Heart left ventricle (tissue), 16 donors: ENCODE data around the gene SLC7A14. TPM values are rescaled to one million over a fixed set of nuclear protein-coding genes. Genes with fewer than 3 reads are reported as not detected.

Experiments used
- ATAC-seq, 4 donors: fragments of 200-7000 bp; cut with Tn5 transposase; one replicate each; pipeline ENCODE4 v1.9.1; 2020 to 2022; ENCODE audit warnings: moderate library complexity in 4 of 4, mild to moderate bottlenecking in 3 of 4, moderate number of reproducible peaks in 1 of 4
- DNase-seq, 5 donors: peaks; one replicate each; pipeline ENCODE4 v3.0.0-alpha.2; 2020
- H3K27ac ChIP-seq, 12 donors: fragments of 200-600 bp; sonication (generic) in 4 of 12; one replicate each; pipeline versions ENCODE4 v1.5.0 to v1.8.0; 2016 to 2022; ENCODE audit warnings: mild to moderate bottlenecking in 2 of 12
- H3K27me3 ChIP-seq, 9 donors: fragments of 200-600 bp; sonication (generic) in 2 of 9; one replicate each; pipeline versions ENCODE4 v1.5.1 to v1.8.0; 2016 to 2022; ENCODE audit warnings: mild to moderate bottlenecking in 3 of 9
- H3K36me3 ChIP-seq, 9 donors: fragments of 200-600 bp; sonication (generic) in 2 of 9; one replicate each; pipeline versions ENCODE4 v1.5.0 to v1.8.0; 2018 to 2022; ENCODE audit warnings: mild to moderate bottlenecking in 2 of 9
- H3K4me1 ChIP-seq, 12 donors: fragments of 200-600 bp; sonication (generic) in 4 of 12; one replicate each; pipeline versions ENCODE4 v1.5.0 to v1.8.0; 2016 to 2022; ENCODE audit warnings: mild to moderate bottlenecking in 3 of 12
- H3K4me3 ChIP-seq, 12 donors: fragments of 200-600 bp; sonication (generic) in 4 of 12; one replicate each; pipeline versions ENCODE4 v1.5.0 to v1.8.0; 2017 to 2022; ENCODE audit warnings: mild to moderate bottlenecking in 9 of 12, moderate library complexity in 4 of 12
- H3K9me3 ChIP-seq, 12 donors: fragments of 200-600 bp; sonication (generic) in 4 of 12; one replicate each; pipeline versions ENCODE4 v1.5.0 to v1.8.0; 2016 to 2022; ENCODE audit warnings: mild to moderate bottlenecking in 1 of 12
- CTCF ChIP-seq, 12 donors: fragments of 200-600 bp; sonication (generic) in 4 of 12; IDR thresholded peaks; one replicate each; pipeline versions ENCODE4 v1.5.0 to v1.8.0; 2018 to 2022; ENCODE audit warnings: antibody characterized with exemption in 12 of 12, mild to moderate bottlenecking in 5 of 12
- POLR2A ChIP-seq, 2 donors: fragments of 450-650 bp; IDR thresholded peaks; one replicate each; pipeline ENCODE4 v1.6.1; 2017; ENCODE audit warnings: antibody characterized with exemption in 2 of 2, mild to moderate bottlenecking in 2 of 2, moderate library complexity in 2 of 2
- WGBS, 4 donors: extraction: QIAGEN DNeasy Blood & Tissue Kit in 2 of 4; methylation state at CpG; one replicate each; pipeline versions ENCODE4 v1.1.5 to v1.1.7; 2013 to 2018; 5-methylcytosine and 5-hydroxymethylcytosine counted together
- intact Hi-C, 10 donors: fragments of 100-400 bp; cut with DNase I; formaldehyde crosslinking; loops; one replicate each; pipeline versions ENCODE4 v1.11.1 to v1.14.2; 2022
- polyA plus RNA-seq, 2 donors: library from polyadenylated mRNA; stranded (reverse); fragments of 200-250 nt; gene quantifications; one replicate each; pipeline ENCODE4 v1.2.3, GENCODE V29; 2013
- total RNA-seq, 9 donors: library from RNA; depleted of rRNA in 2 of 9; stranded (reverse); fragments of >200 nt in 2 of 9; fragmentation: NEBNext Ultra II Directional in 3 of 9; extraction: Animal tissue kit (Norgen Biotek cat#: 25700) in 3 of 9; gene quantifications; one replicate each; pipeline versions ENCODE4 v1.1.0 to v1.2.4, GENCODE V29; 2016 to 2023
- donor health status: ischemic (EF 13 %, LVEDD 7.1; RV severe dilation, severe dysfunction).
- donor health status: healthy with polysubstance abuse.
- donor health status: DM: no; HTN: yes; CAD: no.
- donor health status: DM: no; HTN: no; CAD: no.
- donor health status: ischemic (EF 25% LVEDD 6.9; RV normal size, moderate dysfunction).
- donor health status: ischemic (EF 25% LVEDD 5.7; RV mildly dilated, moderate dysfunction).
- donor health status: healthy.
- donor health status: DM: yes; HTN: yes; CAD: no.
- donor health status: ischemic (EF 35%, LVEDD 5.7; RV mildly dilated, moderate dysfunction).
- donor health status: nonischemic (EF 11% LVEDD 7.7; RV severe dilation, severe dysfunction).
- donor health status: DM: yes; HTN: yes; CAD: no.
- donor health status: PGD.
- donor health status: ischemic (EF 29% LVEDD 5.4; RV normal size, mild dysfunction).
- donor health status: nonischemic (EF 23%, LVEDD 6.1; RV moderate dilation, normal function).

The SLC7A14 gene
- total and polyA plus RNA-seq, 11 donors, result 0.02 TPM; not detected in 9

- Histone ChIP-seq H3K4me3 (no peak overlapping the region), H3K27ac (no peak overlapping the region), H3K9me3 (no peaks in the 10 kb centered on the region), H3K4me1 (no peaks in the 10 kb centered on the region), H3K27me3 (no peaks in the 10 kb centered on the region), H3K36me3 (no peaks in the 10 kb centered on the region)
- ATAC-seq (no peak), DNase-seq (no peak)
- WGBS, 4 donors, result 82 to 90% (median 89%) methylated on average over 2 of the region's 2 CpGs
- TF ChIP-seq CTCF (IDR thresholded peaks at IDR 0.05), result no peak
- intact Hi-C loops, result loop anchor here in 1 of 10 donors (5.0 kb wide), 1 partner anchor 379 kb away; no protein-coding TSS in a partner anchor
Observed at GRCh38 chr3:170428095-170428494, 157.8 kb downstream of the SLC7A14 start.

GRCh38 chr3:170426240-170426797 lies 159.6 kb downstream of the SLC7A14 start:
- Histone ChIP-seq H3K4me1 (peaks cover 0 to 6% (median 0%) of the 10 kb centered on the region in 12 donors), H3K9me3 (no peaks in the 10 kb centered on the region), H3K27me3 (no peaks in the 10 kb centered on the region), H3K4me3 (no peak overlapping the region), H3K27ac (no peak overlapping the region), H3K36me3 (no peaks in the 10 kb centered on the region)
- TF ChIP-seq POLR2A (IDR thresholded peaks at IDR 0.05), result no peak
- no peak for TF ChIP-seq CTCF (IDR thresholded peaks at IDR 0.05)
- ATAC-seq (no peak), DNase-seq (no peak)
- intact Hi-C loops, result loop anchor here in 1 of 10 donors (5.0 kb wide), 1 partner anchor 381 kb away; no protein-coding TSS in a partner anchor
- 64 to 87% (median 78%) methylated on average over 2 of the region's 2 CpGs for WGBS, 4 donors

- H3K4me1 ChIP-seq, result peaks cover 0 to 13% (median under 1%) of the 10 kb centered on the region in 12 donors
- H3K9me3 ChIP-seq, result no peaks in the 10 kb centered on the region
- ATAC-seq, result no peak
- 57 to 66% (median 65%) methylated on average over 11 of the region's 11 CpGs for whole genome bisulfite sequencing, 4 donors
- H3K27ac ChIP-seq, result peak overlapping the region in 1 of 12 donors; percentile 17
- H3K4me3 ChIP-seq, result no peak overlapping the region
- TF ChIP-seq CTCF (IDR thresholded peaks at IDR 0.05) (no peak), POLR2A (IDR thresholded peaks at IDR 0.05) (no peak)
- intact Hi-C loops, result loop anchor here in 1 of 10 donors (5.0 kb wide), 1 partner anchor 382 kb away; no protein-coding TSS in a partner anchor
- no peak for DNase-seq
- H3K27me3 ChIP-seq, result peaks cover 0 to 1% (median 0%) of the 10 kb centered on the region in 9 donors
- no peaks in the 10 kb centered on the region for H3K36me3 ChIP-seq
Observed at GRCh38 chr3:170425491-170426239, 160.2 kb downstream of the SLC7A14 start.

- Histone ChIP-seq H3K27me3 (peaks cover 0 to 9% (median 0%) of the 10 kb centered on the region in 9 donors), H3K4me3 (no peak overlapping the region), H3K36me3 (no peaks in the 10 kb centered on the region), H3K27ac (no peak overlapping the region), H3K9me3 (no peaks in the 10 kb centered on the region), H3K4me1 (peaks cover 0 to 21% (median 8%) of the 10 kb centered on the region in 12 donors)
- no peak for ATAC-seq
- intact Hi-C loops, result loop anchor here in 1 of 10 donors (5.0 kb wide), 1 partner anchor 382 kb away; no protein-coding TSS in a partner anchor
- WGBS, 4 donors, result 75 to 79% (median 78%) methylated on average over 8 of the region's 8 CpGs
- TF ChIP-seq CTCF (IDR thresholded peaks at IDR 0.05) (no peak), POLR2A (IDR thresholded peaks at IDR 0.05) (no peak)
- no peak for DNase-seq
Observed at GRCh38 chr3:170424879-170425278, 161.0 kb downstream of the SLC7A14 start.
